HepG2 (cell line): ENCODE measurements around the gene ZFTA. TPM values are rescaled to one million over a fixed set of nuclear protein-coding genes. Genes with fewer than 3 reads are reported as not detected.

Source experiments
- ATAC-seq: fragments of 200-7000 bp; cut with Tn5 transposase; 3 replicates; pipeline ENCODE4 v1.9.1; 2020; ENCODE audit warnings: mild to moderate bottlenecking, moderate library complexity
- BruUV-seq: library from RNA; stranded (reverse); fragments of 400-500 nt; replicated peaks from 2 replicates; lab custom pipeline; 2021; lab: Mats Ljungman, UMichigan
- CTCF ChIA-PET: fragments of 300-600 bp; formaldehyde crosslinking; extraction: SDS; loops from one replicate; lab custom pipeline; 2021; ENCODE audit warnings: low total read pairs, inconsistent platforms, low intra/inter-chr PET ratio; lab: Yijun Ruan, JAX
- POLR2A ChIA-PET: fragments of 350-600 bp; sonication (Branson Sonifier 250); formaldehyde crosslinking; loops from one replicate; lab custom pipeline; 2020; ENCODE audit warnings: antibody characterized with exemption, inconsistent platforms; lab: Yijun Ruan, JAX
- DNase-seq: peaks from one replicate; pipeline ENCODE4 v3.0.0-alpha.2; 2015; ENCODE audit warnings: low spot score
- FAIRE-seq: peaks from 3 replicates; lab custom pipeline; 2011; peaks lifted over from hg19 to GRCh38; lab: Jason Lieb, UNC
- H2AFZ ChIP-seq: one replicate; pipeline ENCODE4 v1.6.1; 2011; ENCODE audit warnings: low read length, inconsistent platforms
- H3K27ac ChIP-seq: fragments of 300-600 bp; 3 replicates; pipeline ENCODE4 v1.8.0; 2011; ENCODE audit warnings: mixed run types, mild to moderate bottlenecking, mixed read lengths, low read length, inconsistent platforms; ENCODE audit not compliant: insufficient read depth; ENCODE audit errors: extremely low read length
- H3K27me3 ChIP-seq, 2 experiments: fragments of 200-600 bp in 1 of 2; 2 replicates in 1 of 2; 3 replicates in 1 of 2; pipeline versions ENCODE4 v1.6.0 to v1.8.0; 2011; ENCODE audit warnings: low read length in 2 of 2, mild to moderate bottlenecking in 2 of 2, moderate library complexity in 2 of 2, inconsistent platforms in 1 of 2; ENCODE audit not compliant: insufficient read depth in 2 of 2, control insufficient read depth in 1 of 2
- H3K36me3 ChIP-seq, 2 experiments: fragments of 200-600 bp in 1 of 2; replicated peaks in 1 of 2; 2 replicates in 1 of 2; 3 replicates in 1 of 2; pipeline versions ENCODE4 v1.5.1 to v1.8.0; 2011; ENCODE audit warnings: low read length in 2 of 2, inconsistent platforms in 1 of 2; ENCODE audit not compliant: insufficient read depth in 2 of 2, control insufficient read depth in 1 of 2
- H3K4me1 ChIP-seq: 2 replicates; pipeline ENCODE4 v1.5.1; 2012; ENCODE audit warnings: low read length, inconsistent platforms; ENCODE audit not compliant: insufficient read depth
- H3K4me2 ChIP-seq: 2 replicates; pipeline ENCODE4 v1.6.0; 2011; ENCODE audit warnings: low read depth, low read length, inconsistent platforms
- H3K4me3 ChIP-seq, 3 experiments: fragments of 200-600 bp in 1 of 3; sonication (generic), shearing (Covaris generic) in 1 of 3; replicated peaks in 1 of 3; 2 replicates each; pipeline ENCODE4 v1.5.1; 2011 to 2016; ENCODE audit warnings: low read length in 3 of 3, inconsistent platforms in 2 of 3, low read depth in 2 of 3, mild to moderate bottlenecking in 2 of 3, control low read depth in 1 of 3, mixed read lengths in 1 of 3; ENCODE audit not compliant: insufficient read depth in 1 of 3
- H3K79me2 ChIP-seq: one replicate; pipeline ENCODE4 v1.6.1; 2011; ENCODE audit warnings: low read length, inconsistent platforms; ENCODE audit not compliant: insufficient read depth
- H3K9ac ChIP-seq: 2 replicates; pipeline ENCODE4 v1.6.0; 2011; ENCODE audit warnings: mild to moderate bottlenecking, low read depth, low read length, inconsistent platforms; ENCODE audit not compliant: insufficient read depth
- H3K9me3 ChIP-seq: 2 replicates; pipeline ENCODE4 v1.5.1; 2012; ENCODE audit warnings: mild to moderate bottlenecking, low read length
- H4K20me1 ChIP-seq: 2 replicates; pipeline ENCODE4 v1.6.0; 2011; ENCODE audit warnings: inconsistent platforms, mild to moderate bottlenecking, low read length, moderate library complexity; ENCODE audit not compliant: insufficient read depth
- IKZF4 ChIP-seq: sonication (generic); formaldehyde crosslinking; IDR thresholded peaks from 2 replicates; pipeline ENCODE4 v1.5.1; 2020; ENCODE audit warnings: borderline replicate concordance, mild to moderate bottlenecking, low read depth, missing genetic modification reagents; ENCODE audit errors: not compliant biosample characterization
- KMT2A ChIP-seq: sonication (generic); formaldehyde crosslinking; IDR thresholded peaks from 2 replicates; pipeline ENCODE4 v1.4.0; 2020; ENCODE audit warnings: missing genetic modification reagents
- LCORL ChIP-seq, 2 experiments: fragments of 450-650 bp in 1 of 2; sonication (generic) in 1 of 2; formaldehyde crosslinking in 1 of 2; IDR thresholded peaks; 2 replicates each; pipeline versions ENCODE4 v1.5.0 to v1.6.1; 2017 to 2020; ENCODE audit warnings: antibody characterized with exemption in 1 of 2, missing genetic modification reagents in 1 of 2
- SMAD1 ChIP-seq: sonication (generic); formaldehyde crosslinking; IDR thresholded peaks from 2 replicates; pipeline ENCODE4 v1.4.0; 2020; ENCODE audit warnings: missing genetic modification reagents, low read depth, mild to moderate bottlenecking, borderline replicate concordance
- SP1 ChIP-seq, 2 experiments: fragments of 450-650 bp in 1 of 2; sonication (generic) in 1 of 2; formaldehyde crosslinking in 1 of 2; IDR thresholded peaks; 2 replicates each; pipeline versions ENCODE4 v1.4.0 to v1.6.1; 2016 to 2020; ENCODE audit warnings: missing genetic modification reagents in 1 of 2
- U2AF1 ChIP-seq: fragments of 200-400 bp; formaldehyde crosslinking; optimal IDR thresholded peaks from 2 replicates; pipeline ENCODE3; 2017; ENCODE audit warnings: mild to moderate bottlenecking, low read depth, low read length
- ZNF557 ChIP-seq: sonication (generic); formaldehyde crosslinking; IDR thresholded peaks from 2 replicates; pipeline ENCODE4 v1.4.0; 2020; ENCODE audit warnings: missing genetic modification reagents
- ZNF562 ChIP-seq: sonication (generic); formaldehyde crosslinking; IDR thresholded peaks from 2 replicates; pipeline ENCODE4 v1.8.0; 2022; ENCODE audit warnings: missing genetic modification reagents, borderline replicate concordance
- ZNF660 ChIP-seq: sonication (generic); formaldehyde crosslinking; IDR thresholded peaks from 2 replicates; pipeline ENCODE4 v1.5.1; 2020; ENCODE audit warnings: mild to moderate bottlenecking, low read depth, missing genetic modification reagents, borderline replicate concordance
- WGBS: methylation state at CpG from one replicate; pipeline ENCODE4 v1.1.6; 2017; ENCODE audit warnings: low lambda C conversion rate; 5-methylcytosine and 5-hydroxymethylcytosine counted together
- in situ Hi-C: cut with HindIII; loops from 2 replicates; pipeline ENCODE4 v1.10.0; 2017; ENCODE audit warnings: low pct_unique_long_range_greater_than_20kb; ENCODE audit not compliant: extremely low pct_ligation_motif_present
- intact Hi-C: fragments of 100-400 bp; cut with micrococcal nuclease; formaldehyde crosslinking; loops from one replicate; pipeline ENCODE4 v1.10.0; 2022; ENCODE audit not compliant: unreplicated experiment
- polyA plus RNA-seq, 8 experiments: library from polyadenylated mRNA; depleted of rRNA in 3 of 8; stranded (reverse) in 7 of 8; unstranded in 1 of 8; fragments of >200 nt; fragmentation: Illumina TruSeq in 4 of 8; extraction: Trizol in 4 of 8; gene quantifications; 2 replicates each; pipeline versions ENCODE4 v1.2.1 to v1.2.3, GENCODE V29; 2011 to 2016; ENCODE audit warnings: low read depth in 4 of 8, missing spikeins in 1 of 8, mixed read lengths in 1 of 8; ENCODE audit not compliant: insufficient read depth in 1 of 8
- total RNA-seq, 5 experiments: library from RNA; depleted of rRNA; stranded (reverse); fragments of >200 nt; fragmentation: Illumina TruSeq; extraction: Trizol; gene quantifications; 2 replicates each; pipeline ENCODE4 v1.2.3, GENCODE V29; 2016; ENCODE audit warnings: low read depth in 1 of 5
- TF ChIP-seq, protein P1 (sequence below): sonication (generic); formaldehyde crosslinking; IDR thresholded peaks from 2 replicates; pipeline ENCODE4 v1.5.1; 2020; ENCODE audit warnings: mild to moderate bottlenecking, missing genetic modification reagents, borderline replicate concordance
- TF ChIP-seq, protein P2 (sequence below): sonication (generic); formaldehyde crosslinking; IDR thresholded peaks from 2 replicates; pipeline ENCODE4 v1.5.0; 2020; ENCODE audit warnings: mild to moderate bottlenecking, missing genetic modification reagents, borderline replicate concordance
- TF ChIP-seq, protein P3 (sequence below): sonication (generic); formaldehyde crosslinking; IDR thresholded peaks from 2 replicates; pipeline ENCODE4 v1.8.1; 2023; ENCODE audit warnings: mild to moderate bottlenecking, missing genetic modification reagents, borderline replicate concordance

ZFTA gene
- total and polyA plus RNA-seq, 2 of the 13 experiments (the other 11 are each of a cell fraction or from before 2014, with no cell fraction given): 3.9 to 10.4 TPM

DNA sequence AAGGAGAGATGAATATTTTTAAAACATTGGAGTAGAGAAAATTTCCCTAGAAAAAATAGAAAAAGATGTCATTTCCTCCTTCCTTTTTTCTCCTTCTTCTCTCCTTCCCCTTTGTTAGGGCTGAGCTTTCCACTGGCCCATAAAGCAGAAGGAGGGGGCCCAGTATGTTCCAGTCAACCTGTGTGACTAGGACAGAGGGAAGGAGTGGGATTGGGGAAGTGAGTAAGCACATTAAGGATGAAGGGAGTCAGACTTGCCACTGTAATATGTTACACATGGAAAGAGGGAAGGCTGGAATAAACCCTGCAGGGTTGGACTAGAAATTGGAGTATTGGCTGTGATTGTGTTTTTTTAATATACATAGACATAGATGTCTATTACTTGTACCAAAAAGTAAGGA, 24.6 kb upstream of the ZFTA start (continued):
- TF ChIP-seq ZNF660 (CRISPR knock-in tag) (no peak), KMT2A (CRISPR knock-in tag) (no peak), SMAD1 (no peak), LCORL (IDR thresholded peaks at IDR 0.05) (no peak), LCORL (CRISPR knock-in tag; IDR thresholded peaks at IDR 0.05) (no peak)
- TF ChIP-seq, protein P1, sequence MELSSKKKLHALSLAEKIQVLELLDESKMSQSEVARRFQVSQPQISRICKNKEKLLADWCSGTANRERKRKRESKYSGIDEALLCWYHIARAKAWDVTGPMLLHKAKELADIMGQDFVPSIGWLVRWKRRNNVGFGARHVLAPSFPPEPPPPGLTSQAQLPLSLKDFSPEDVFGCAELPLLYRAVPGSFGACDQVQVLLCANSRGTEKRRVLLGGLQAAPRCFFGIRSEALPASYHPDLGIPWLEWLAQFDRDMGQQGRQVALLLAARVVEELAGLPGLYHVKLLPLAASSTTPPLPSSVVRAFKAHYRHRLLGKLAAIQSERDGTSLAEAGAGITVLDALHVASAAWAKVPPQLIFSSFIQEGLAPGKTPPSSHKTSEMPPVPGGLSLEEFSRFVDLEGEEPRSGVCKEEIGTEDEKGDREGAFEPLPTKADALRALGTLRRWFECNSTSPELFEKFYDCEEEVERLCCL: no peak

DNA sequence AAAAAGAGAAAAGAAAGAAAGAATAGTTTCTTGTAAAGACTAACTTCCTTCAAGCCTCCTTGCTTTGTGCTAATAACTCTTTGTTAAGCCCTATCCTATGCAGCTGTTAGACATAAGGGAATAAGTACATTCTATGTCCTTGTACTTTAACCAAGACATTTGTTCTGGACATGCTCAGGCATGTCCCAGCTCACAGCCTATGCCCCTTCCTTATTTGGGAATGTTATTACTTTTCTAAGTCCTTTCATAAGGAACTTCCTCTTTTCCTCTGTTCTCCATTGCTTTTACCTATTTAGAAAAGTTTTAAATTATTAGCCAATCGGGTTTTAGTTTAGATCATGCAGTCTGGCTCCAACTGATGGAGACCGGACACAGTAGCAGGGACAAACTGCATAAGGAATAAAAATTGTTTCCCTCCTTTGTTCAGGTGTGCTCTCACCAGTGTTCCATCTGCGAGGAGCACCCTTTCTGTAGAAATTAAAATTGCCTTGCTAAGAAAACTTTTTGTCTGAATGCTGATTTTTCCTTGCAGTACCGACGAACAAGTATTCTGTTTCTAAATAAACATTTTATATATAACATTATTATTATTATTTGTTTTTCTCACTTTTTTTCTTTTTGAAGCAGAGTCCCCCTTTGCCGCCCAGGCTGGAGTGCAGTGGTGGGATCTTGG, 23.1 kb upstream of the ZFTA start:
- no peak for FAIRE-seq
- POLR2A ChIA-PET: no interaction called here
- CTCF ChIA-PET: no interaction called here
- TF ChIP-seq, protein P2, sequence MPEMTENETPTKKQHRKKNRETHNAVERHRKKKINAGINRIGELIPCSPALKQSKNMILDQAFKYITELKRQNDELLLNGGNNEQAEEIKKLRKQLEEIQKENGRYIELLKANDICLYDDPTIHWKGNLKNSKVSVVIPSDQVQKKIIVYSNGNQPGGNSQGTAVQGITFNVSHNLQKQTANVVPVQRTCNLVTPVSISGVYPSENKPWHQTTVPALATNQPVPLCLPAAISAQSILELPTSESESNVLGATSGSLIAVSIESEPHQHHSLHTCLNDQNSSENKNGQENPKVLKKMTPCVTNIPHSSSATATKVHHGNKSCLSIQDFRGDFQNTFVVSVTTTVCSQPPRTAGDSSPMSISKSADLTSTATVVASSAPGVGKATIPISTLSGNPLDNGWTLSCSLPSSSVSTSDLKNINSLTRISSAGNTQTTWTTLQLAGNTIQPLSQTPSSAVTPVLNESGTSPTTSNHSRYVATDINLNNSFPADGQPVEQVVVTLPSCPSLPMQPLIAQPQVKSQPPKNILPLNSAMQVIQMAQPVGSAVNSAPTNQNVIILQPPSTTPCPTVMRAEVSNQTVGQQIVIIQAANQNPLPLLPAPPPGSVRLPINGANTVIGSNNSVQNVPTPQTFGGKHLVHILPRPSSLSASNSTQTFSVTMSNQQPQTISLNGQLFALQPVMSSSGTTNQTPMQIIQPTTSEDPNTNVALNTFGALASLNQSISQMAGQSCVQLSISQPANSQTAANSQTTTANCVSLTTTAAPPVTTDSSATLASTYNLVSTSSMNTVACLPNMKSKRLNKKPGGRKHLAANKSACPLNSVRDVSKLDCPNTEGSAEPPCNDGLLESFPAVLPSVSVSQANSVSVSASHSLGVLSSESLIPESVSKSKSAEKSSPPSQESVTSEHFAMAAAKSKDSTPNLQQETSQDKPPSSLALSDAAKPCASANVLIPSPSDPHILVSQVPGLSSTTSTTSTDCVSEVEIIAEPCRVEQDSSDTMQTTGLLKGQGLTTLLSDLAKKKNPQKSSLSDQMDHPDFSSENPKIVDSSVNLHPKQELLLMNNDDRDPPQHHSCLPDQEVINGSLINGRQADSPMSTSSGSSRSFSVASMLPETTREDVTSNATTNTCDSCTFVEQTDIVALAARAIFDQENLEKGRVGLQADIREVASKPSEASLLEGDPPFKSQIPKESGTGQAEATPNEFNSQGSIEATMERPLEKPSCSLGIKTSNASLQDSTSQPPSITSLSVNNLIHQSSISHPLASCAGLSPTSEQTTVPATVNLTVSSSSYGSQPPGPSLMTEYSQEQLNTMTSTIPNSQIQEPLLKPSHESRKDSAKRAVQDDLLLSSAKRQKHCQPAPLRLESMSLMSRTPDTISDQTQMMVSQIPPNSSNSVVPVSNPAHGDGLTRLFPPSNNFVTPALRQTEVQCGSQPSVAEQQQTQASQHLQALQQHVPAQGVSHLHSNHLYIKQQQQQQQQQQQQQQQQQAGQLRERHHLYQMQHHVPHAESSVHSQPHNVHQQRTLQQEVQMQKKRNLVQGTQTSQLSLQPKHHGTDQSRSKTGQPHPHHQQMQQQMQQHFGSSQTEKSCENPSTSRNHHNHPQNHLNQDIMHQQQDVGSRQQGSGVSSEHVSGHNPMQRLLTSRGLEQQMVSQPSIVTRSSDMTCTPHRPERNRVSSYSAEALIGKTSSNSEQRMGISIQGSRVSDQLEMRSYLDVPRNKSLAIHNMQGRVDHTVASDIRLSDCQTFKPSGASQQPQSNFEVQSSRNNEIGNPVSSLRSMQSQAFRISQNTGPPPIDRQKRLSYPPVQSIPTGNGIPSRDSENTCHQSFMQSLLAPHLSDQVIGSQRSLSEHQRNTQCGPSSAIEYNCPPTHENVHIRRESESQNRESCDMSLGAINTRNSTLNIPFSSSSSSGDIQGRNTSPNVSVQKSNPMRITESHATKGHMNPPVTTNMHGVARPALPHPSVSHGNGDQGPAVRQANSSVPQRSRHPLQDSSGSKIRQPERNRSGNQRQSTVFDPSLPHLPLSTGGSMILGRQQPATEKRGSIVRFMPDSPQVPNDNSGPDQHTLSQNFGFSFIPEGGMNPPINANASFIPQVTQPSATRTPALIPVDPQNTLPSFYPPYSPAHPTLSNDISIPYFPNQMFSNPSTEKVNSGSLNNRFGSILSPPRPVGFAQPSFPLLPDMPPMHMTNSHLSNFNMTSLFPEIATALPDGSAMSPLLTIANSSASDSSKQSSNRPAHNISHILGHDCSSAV (CRISPR knock-in tag): no peak
- no peak for TF ChIP-seq U2AF1
- peak; percentile 57; the same call in 1 of the 2 replicates for TF ChIP-seq ZNF562 (CRISPR knock-in tag)
- TF ChIP-seq IKZF4 (CRISPR knock-in tag): no peak
- TF ChIP-seq, protein P3, sequence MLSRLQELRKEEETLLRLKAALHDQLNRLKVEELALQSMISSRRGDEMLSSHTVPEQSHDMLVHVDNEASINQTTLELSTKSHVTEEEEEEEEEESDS: no peak
- TF ChIP-seq SP1 (IDR thresholded peaks at IDR 0.05): no peak
- TF ChIP-seq SP1 (CRISPR knock-in tag; IDR thresholded peaks at IDR 0.05): no peak
- TF ChIP-seq ZNF557 (CRISPR knock-in tag): no peak

More for the DNA sequence above, 23.1 kb upstream of the ZFTA start:
- Histone ChIP-seq H2AFZ (no peak overlapping the region), H3K9me3 (peaks cover 12% of the 10 kb centered on the region), H3K4me1 (no peaks in the 10 kb centered on the region), H3K4me2 (no peak overlapping the region), H3K27me3 (no peaks in the 10 kb centered on the region), H4K20me1 (no peaks in the 10 kb centered on the region), H3K27ac (no peak overlapping the region), H3K4me3 (no peak overlapping the region), H3K9ac (no peak overlapping the region), H3K79me2 (no peaks in the 10 kb centered on the region), H3K36me3 (no peaks in the 10 kb centered on the region)
- ATAC-seq (no peak), DNase-seq (no peak)
- WGBS: 92% methylated on average over 6 of the region's 6 CpGs
- intact Hi-C loops (no loop called here), in situ Hi-C loops (no loop called here)
- BruUV-seq: no TSS peak
